GM19238 (cell line): ENCODE results near the gene CYP2W1.
"Not testable (repeated sequence)": the region's sequence is repeated elsewhere in the genome, so short reads cannot be mapped to it uniquely, and the experiment has no call there.

Experiments
- DNase-seq: peaks from one replicate; pipeline ENCODE4 v3.0.0; 2011; ENCODE audit warnings: low spot score; ENCODE audit not compliant: insufficient read length

Gene CYP2W1

DNA sequence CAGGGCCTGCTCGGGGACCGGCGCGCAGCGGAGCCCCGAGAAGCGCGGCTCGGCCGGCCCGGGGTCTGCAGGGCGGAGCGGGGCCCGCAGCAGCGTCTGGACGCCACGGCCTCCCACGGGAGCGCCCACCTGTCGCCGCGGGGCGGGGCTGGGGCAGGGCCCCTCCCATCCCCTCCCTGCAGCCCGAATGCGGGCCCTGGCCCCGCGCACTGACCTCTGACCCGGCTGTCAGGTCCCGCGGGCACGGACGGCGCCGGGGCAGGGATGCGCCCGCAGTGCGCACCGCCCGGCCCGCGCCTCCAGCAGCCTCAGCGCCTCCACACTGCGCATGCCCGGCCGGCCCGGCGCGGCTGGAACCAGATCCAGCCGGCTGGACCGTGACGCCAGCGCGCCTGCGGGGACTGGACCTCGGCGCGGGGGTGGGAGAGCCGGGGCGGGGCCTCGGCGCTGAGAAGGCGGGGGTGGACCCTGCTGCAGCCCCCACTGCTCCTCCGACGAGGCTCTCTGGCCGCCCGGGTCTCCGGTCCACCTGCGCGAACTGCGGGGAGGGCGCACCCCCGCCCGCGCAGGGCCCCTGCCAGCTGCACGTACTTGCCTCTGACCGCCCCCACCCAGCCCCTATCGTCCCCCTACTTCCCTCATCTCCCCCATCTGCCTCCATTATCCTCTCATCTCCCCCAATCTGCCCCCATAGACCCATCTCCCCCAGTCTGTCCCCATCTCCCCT is 45.2 kb downstream of the CYP2W1 start:
- DNase-seq = peak; percentile 96

DNA sequence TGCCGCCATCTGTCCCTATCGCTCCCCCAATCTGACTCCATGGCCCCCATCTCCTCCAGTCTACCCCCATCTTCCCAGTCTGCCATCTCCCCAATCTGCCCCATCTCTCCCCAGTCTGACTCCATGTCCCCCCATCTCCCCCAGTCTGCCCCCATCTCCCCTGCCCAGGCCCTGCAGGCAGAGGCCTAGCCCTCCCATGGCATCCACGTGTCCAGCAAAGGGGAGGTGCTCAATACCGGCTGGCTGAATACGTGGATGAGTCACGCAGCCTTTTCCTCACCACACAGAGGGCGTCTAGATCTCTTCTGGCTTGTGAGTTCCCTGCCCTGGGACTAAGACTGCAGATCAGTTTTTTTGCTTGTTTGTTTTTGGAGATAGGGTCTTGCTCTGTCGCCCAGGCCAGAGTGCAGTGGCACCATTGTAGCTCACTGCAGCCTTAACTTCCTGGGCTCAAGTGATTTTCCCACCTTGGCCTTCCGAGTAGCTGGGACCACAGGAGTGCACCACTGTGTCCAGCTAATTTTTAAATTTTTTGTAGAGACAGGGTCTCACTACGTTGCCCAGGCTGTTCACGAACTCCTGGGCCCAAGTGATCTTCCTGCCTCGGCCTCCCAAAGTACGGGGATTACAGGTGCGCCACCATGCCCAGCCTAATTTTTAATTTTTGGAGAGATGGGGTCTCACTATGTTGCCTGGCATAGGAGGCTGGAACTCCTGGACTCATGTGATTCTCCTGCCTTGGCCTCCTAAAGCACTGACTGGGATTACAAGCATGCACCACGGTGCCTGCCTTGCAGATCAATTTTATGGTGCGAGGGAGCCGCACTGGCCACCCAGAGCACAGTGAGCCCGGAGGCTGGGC is 46.0 kb downstream of the CYP2W1 start:
- DNase-seq = peak; percentile 81

DNA sequence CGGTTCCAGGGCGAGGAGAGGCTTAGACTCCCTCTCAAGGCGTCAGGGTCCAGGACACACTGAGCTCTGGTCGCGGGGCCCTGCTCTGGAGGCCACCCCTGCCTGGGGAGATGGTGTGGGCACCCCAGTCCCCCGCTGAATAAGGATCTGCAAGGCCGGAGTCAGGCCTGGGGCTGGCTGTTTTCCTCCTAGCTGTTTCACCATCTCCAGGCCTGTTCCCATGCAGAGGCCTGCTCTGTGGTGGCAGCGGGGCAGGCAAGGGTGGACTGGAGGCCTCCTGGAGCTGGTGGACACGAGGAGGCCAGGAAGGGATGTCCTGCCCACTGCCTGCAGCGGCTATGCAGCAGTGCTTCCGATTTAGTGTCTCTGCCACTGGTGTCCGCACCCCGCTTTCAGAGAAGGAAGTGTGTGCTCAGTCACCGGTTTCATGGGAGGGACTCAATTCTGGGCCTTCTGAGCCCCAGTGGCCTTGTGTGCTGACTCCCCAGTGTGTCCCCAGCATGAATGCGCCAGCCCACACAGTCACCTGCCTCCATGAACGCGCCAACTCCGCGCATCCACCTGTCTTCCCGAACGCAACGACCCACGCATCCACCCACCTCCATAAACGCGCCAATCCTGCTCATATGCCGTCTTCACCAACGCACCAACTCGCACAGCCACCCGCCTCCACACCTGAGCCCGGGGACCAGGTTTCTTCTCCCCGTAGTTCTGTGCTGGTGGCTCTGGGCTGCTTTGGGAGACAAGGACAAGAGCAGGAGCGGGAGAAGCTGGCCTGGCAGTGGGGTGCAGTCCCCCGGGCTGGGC is 46.9 kb downstream of the CYP2W1 start:
- DNase-seq = no peak

DNA sequence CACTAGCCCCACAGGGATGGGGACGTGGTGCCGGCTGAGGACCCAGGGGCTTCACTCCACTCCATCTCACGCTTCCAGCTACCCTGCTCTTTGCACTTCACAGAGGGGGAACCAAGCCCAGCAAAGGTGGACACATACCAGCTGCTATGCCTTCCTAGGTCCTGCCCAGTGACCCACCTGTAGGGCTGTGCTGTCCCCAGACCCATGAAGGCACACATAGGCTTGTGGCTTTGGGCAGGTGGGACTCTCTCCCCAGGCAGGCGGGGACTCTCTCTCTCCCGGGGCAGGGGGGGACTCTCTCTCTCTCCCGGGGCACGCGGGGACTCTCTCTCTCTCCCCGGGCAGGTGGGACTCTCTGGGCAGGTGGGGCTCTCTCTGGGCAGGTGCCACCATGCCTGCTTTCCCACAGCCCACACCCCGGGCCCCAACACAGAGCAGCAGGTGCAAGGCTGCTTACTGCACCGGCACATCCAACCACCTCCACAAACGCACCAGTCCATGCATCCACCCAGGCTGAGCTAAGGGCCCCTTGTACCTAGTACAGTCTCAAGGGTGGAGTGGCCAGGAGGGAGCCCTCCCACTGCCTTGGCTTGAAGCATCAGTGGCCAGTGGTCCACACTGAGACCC is 47.6 kb downstream of the CYP2W1 start:
- no peak for DNase-seq

DNA sequence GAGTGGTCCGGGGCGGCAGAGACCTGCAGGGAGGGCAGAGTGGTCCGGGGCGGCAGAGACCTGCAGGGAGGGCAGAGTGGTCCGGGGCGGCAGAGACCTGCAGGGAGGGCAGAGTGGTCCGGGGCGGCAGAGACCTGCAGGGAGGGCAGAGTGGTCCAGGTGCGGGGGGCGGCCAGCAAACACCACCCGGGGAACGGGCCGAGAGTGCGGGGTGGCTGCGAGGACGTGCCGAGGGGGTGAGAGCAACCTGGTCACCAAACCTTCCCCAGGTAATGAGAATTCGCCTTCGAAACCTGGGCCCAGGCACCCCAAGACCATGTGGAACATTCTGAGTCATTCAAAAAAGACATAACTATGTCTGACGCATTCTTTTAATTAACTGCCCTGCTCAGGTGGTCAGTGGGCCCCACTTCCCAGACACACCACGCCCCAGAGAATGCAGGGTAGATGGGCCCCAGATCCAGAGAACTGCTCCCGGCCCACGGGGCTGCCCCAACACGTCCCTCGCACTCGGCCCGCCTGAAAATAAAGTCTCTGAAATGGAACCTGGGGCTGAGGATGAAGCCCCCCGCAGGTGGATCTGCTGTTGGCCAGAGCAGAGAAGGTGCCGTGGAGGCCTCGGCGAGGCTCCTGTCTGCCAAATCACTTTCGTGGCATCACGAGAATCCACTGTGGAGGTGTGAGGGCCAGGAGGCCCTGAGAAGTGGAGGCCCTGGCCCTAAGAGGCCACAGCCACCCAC is 48.9 kb downstream of the CYP2W1 start:
- no peak for DNase-seq

DNA sequence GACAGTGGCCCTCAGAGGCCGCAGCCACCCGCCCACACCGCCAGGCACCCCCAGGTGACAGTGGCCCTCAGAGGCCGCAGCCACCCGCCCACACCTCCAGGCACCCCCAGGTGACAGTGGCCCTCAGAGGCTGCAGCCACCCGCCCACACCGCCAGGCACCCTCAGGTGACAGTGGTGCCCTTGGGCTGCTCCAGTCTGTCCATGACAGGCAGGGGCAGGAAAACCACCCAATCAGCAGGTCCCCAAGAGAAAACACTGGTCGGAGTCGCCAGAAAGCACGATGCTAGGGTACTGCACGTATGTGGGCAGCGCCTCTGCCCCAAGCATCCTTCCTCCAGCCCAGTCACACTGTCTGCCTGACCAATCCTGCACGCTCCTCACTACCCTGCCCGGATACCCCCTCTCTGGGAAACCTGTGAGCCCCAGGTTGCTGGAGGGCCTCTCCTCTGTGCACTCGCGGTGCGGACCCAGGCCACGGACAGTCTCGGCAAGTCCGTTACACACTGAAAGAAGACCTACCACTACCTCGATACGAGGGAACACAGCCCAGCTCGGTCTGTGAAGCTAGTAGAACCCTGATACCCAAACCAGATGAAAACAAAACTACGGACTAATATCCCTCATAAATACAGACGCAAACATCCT is 49.7 kb downstream of the CYP2W1 start:
- DNase-seq = no peak

DNA sequence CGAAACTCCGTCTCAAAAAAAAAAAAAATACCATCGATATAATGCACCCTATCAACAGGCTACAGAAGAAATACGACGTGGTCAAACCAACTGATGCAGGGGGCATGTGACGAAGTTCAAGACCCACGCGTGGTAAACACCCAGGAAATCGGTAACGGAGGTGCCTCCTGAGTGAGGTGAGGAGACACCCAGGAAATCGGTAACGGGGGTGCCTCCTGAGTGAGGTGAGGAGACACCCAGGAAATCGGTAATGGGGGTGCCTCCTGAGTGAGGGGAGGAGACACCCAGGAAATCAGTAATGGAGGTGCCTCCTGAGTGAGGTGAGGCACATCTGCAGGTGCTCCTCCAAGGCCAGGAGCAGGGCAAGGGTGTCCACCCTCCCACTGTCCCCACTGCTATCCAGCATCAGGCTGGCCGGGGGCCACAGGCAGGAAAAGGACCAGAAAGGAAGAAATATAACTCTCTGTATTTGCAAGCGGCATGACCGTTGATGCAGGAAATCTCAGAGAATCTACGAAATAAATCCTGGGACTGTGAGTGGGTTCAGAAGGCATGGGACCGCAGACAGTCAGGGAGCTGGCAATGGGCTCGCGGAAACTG is 50.7 kb downstream of the CYP2W1 start:
- DNase-seq = no peak

DNA sequence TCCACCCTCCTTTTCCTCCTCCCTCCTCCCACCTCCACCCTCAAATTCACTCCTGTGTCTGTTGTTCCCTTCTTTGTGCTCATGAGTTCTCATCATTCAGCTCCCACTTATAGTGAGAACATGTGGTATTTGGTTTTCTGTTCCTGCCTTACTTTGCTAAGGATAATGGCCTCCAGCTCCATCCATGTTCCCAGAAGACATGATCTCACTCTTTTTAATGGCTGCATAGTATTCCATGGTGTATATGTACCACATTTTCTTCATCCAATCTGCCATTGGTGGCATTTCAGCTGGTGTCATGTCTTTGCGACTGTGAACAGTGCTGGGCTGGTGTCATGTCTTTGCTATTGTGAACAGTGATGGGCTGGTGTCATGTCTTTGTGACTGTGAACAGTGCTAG is 51.8 kb downstream of the CYP2W1 start:
- DNase-seq = not testable (repeated sequence)

DNA sequence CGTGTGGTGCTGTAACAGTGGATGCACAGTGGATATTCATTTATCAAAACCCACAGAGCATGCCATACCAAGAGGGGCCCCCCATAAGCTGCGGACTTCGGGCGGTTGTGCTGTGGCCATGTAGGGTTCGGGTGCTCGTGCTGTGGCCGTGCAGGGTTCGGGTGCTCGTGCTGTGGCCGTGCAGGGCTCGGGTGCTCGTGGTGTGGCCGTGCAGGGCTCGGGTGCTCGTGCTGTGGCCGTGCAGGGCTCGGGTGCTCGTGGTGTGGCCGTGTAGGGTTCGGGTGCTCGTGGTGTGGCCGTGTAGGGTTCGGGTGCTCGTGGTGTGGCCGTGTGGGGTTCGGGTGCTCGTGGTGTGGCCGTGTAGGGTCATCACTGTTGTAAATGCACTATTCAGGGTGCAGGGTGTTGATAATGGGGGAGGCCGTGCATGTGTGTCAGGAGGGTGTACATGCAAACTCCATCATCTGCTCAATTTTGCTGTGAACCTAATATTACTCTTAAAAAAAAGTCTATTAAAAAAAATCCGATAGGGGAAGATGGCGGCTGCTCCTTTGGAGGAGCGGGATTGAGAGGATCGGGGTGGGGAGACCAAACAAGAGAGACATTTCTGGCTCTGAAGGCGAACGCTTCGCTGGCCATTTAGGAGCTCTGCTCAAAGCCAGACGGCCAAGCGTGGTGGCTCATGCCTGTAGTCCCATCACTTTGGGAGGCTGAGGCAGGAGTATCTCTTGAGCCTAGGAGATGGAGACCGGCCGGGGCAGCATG is 53.4 kb downstream of the CYP2W1 start:
- DNase-seq = not testable (repeated sequence)
